UCSD-AML1 (cell line): ENCODE results near the gene MYH11.
"Not testable (repeated sequence)": the region's sequence is repeated elsewhere in the genome, so short reads cannot be mapped to it uniquely, and the experiment has no call there.

Source experiments
- DNase-seq: peaks from one replicate; lab custom pipeline; 2025; ENCODE audit not compliant: unreplicated experiment; lab: John Stamatoyannopoulos, UW

MYH11 gene

DNA sequence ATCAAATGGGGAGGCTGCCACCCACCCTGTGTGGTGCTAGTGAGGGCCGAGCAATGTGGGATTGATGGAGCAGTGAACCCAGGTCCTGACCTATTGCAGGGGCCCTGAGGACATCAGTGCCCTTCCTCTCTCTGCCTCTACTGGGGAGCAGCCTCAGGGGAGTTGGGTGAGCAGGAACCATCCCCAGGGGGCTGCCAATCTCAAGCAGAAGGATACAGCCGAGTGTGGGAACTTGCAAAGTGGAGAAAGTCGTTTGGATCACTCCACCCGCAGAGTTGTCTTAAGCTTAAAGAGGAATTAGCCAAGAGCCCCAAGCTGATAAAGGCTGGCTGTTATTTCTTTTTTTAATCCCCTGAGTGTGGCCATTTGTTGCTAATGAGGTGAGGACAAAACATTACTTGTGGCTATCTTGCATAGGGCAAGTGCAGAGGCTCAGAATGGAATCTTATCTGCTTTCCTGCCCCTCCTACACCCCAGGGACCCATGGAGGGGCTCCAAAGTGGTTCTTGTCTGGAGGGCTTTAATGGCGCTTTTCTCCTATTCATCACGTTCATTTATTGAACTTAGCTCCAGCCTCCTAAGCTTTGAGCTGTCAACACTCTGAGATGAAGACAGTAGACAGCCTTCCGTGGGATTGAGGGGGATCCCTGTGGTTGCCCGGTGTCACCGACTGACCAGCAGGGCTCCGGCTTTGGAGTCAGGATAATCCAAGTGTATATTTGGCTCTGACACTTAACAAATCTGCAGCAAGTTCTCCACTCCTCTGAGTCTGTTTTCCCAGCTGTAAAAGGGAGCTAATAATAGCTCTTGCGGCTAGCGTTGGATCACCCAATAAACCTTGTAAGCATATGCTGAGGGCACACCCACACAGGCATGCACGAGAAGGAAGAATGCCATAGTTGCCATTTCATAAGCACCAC, 45.1 kb downstream of the MYH11 start:
- peak; percentile 22 for DNase-seq

DNA sequence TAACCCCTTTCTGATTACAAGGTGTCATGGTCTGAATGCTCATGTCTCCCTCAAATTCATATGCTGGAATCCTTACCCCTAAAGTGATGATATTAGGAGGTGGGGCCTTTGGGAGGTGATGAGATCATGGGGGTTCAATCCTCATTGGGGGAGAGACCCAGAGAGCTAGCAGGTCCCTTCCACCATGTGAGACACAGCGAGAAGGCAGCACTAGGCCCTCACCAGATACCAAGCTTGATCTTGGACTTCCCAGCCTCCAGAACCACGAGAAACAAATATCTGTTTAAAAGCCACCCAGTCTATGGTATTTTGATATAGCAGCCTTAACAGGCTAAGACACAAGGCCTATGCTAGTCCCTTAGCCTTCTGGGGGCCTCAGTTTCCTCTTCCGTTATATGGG, 45.9 kb downstream of the MYH11 start:
- DNase-seq: no peak

DNA sequence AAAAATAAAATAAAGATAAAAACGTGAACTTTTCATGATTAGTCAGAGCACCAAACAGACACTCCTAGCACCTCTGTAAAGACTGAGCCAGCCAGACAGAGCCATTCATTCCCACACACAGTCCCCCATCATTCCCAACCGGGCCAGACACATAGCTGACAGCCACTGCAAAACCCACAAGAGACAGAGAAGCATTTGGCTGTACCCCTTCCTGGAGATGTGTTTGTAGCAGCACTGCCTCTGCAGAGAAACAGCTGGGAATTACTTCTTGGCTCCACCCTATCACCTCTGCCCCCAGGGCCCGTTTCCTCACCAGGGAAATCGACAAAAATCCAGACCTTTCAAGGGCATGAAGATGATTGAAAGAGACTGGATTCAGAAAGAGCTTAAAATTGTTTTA, 46.4 kb downstream of the MYH11 start:
- DNase-seq: no peak

DNA sequence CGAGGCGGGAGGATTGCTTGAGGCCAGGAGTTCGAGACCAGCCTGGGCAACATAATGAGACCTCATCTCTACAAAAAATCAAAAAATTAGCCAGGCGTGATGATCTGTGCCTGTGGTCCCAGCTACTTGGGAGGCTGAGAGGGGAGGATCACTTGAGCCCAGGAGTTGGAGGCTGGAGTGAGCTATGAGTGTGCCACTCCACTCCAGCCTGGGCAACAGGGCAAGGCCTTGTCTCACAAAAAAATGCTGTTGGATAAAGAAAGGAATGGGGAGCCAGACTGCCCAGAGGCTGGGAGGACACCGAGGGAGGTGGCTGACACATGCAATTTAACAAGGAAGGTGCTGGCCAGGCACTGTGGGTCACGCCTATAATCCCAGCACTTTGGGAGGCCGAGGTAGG, 47.5 kb downstream of the MYH11 start:
- DNase-seq: not testable (repeated sequence)

DNA sequence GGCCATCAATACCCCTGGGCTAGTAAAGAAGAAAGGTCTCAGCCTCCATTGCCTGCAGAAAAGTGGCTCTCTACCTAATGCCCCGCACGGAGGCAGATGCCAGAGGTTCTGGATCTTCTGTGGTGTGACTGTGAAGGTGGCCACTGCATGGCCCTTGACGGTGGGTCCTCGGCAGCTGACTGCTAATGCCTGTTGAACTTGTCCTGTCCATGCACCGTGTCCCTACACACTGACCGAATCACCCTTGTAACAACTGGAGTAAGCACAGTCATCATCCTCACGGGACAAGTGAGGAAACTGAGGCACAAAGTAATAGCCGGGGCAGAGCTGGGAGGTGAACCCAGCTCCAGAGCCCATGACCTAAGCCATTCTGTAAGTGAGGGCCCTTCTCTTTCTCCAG, 48.8 kb downstream of the MYH11 start:
- no peak for DNase-seq

DNA sequence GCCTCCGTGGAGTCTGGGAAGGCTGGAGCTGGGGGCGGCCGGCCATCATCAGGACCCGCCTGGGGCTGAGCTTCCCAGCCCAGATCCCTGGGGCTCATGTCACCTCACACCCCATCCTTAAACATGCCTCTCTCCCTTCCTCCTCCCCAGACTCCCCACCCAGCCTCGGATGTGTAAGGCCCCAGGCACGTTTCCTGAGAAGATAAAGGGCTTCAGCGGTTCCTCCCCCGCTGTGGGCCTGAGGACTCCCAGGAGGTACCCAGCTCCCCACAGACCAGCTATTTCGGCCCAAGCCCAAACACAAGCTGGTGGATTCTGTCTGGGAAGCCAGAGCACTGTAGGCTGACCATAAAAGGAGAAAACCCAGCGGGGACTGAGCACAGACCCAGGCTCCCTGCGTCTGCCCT, 49.2 kb downstream of the MYH11 start:
- DNase-seq: peak; percentile 33

DNA sequence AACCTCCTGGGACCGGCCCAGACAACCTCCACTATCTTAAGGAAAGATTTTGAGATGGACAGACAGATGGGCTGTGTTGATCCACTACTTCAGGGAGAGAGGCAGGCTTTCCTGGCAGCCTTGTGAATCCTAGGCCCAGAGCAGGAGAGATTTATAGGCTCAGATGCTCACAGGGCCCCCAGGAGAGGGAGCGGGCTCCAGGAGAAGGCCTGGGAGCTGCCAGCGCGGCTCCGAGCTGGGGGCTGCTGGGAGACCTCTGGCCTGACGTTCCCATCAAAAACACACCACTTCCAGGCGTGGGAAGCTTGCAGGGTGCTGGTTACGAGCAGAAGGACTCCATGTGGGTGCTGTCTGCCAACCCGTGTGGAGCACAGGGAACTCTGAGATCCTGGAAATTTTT, 53.2 kb downstream of the MYH11 start:
- DNase-seq: no peak

DNA sequence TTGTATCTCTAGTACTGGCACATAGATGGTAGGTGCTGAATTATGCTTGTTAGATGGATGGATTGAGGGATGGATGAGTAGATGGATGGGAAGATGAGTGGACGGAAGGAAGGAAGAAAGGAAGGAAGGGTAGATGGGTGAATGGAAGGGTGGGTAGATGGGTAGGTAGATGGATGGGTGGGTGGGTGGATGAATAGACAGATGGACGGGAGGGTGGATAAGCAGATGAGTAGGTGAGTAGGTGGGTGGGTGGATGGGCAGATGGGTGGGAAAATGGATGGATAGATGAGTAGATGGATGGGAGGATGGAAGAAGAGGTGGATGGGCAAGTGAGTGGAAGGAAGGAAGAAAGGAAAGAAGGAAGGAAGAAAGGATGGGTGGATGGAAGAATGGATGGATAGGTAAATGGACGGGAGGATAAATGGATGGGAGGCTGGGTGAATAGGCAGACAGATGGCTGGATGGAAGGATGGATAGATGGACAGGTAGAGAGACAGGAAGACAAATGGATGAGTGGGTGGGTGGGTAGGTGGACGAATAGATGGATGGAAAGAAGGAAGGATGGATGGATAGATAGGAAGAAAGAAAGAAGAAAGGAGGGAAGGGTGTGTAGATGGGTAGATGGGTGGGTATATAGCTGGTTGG, 56.9 kb downstream of the MYH11 start:
- DNase-seq: no peak

DNA sequence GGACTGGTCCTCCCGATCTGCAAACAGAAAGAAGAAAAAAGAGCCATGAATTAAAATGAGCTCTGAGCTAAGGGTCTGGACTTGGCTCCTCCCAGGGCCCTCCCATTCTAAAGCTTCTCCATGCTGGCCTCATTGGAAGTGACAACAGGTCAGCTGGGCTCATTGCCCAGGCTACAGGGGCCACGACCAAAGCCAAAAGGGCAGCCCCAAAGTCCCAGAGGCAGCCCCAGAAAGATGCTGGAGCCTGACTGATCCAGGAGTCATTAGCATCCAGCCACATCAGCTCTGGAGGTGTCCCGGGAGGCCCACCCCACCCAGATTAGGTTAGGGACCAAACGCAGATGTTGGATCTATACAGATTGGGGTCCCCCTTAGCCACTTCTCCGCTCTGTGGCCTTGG, 58.2 kb downstream of the MYH11 start:
- DNase-seq: no peak

DNA sequence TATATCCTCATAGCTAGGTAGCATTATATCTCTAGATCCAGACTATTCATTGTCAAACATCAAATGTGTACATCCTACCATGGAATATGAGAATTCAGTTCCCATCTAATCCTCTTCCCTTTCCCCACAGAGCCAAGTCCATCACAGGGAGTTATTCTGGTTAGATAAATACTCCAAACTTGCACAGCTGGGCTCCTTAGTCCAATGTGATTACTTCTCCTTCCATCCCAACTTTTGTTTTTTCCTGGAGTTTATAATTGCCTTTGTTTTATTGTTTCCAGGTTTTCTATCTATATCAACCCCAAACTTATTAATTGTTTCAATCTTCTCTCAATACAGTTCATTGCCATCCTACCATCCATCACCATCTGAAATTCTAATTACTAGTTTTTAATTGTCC, 59.9 kb downstream of the MYH11 start:
- no peak for DNase-seq

DNA sequence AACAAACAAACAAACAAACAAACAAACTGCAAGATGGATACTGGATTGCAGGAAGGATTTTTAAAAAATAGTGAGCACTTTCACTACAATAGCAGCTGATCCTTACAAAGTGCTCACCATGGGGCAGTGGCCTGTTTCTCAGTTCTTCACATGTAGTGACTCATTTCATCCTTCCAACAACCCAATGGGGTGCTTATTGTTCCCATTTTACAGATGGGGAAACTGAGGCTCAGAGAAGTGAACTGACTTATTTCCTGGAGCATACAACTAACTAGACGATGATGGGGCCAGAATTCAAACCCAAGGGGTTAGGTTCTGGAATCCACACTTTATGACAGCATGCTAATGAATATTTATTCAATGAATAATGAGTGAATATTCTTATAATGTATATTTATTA, 61.2 kb downstream of the MYH11 start:
- DNase-seq: no peak

DNA sequence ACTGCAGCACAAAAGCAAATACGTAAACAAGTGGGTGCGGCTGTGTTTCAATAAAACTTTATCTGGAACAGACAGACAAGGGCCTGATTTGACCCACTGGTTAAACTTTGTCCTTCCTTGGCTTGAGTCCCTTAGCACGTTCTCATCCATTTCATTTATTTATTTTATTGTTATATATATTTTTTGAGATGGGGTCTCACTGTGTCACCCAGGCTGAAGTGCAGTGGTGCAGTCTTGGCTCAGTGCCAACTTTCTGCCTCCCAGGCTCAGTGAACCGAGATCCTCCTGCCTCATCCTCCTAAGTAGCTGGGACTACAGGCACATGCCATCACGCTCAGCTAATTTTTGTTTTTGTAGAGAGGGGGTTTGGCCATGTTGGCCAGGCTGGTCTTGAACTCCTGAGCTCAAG, 64.3 kb downstream of the MYH11 start:
- DNase-seq: no peak

DNA sequence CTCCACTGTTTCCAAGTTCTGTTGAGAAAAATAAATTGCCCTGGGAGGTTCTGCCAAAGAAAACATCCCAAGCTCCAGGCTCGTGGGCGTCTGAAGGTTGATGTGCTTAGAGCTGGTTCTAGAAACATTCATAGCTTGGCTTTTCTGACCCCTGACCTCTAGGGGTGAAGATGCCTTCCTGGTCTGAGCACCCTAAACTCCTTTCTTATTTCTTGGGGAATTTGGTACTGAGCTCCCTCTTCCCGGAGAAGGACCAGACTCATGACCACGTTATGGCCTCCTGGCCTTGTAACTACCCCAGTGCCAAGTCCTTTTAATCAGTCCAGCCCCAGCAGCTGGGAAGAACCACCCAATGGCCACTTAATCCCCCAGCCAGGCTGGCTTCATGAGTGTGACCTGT, 66.4 kb downstream of the MYH11 start:
- DNase-seq: no peak

DNA sequence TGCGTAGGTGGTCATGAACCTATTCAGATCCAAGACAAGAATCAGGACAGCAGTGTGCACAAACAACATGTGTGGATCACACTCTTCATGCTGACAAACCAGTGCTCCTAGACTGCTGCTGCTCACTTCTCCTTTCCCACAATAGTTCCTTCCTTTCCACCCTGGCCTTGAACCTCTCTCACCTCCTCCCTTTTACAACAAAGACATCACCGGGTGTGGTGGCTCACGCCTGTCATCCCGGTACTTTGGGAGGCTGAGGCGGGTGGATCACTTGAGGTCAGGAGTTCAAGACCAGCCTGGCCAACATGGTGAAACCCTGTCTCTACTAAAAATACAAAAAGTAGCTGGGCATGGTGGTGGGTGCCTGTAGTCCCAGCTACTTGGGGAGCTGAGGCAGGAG, 67.0 kb downstream of the MYH11 start:
- DNase-seq: not testable (repeated sequence)

DNA sequence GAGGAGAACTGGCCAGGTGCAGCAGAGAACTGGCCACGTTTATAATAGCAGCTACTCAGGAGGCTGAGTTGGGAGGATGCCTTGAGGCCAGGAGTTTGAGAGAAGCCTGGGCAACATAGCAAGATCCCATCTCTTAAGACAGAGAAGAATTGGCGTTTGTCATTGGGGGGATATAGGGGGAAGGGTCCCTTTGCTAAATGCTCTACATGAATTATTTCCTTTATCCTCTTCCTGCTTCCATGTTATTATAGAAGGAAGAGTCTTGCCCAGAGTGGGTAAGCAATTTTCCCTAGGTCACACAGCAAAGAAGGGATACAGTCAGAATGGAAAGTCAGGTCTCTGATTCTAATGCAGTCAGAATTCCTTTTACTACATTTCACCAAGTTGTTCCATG, 68.0 kb downstream of the MYH11 start:
- DNase-seq: no peak

DNA sequence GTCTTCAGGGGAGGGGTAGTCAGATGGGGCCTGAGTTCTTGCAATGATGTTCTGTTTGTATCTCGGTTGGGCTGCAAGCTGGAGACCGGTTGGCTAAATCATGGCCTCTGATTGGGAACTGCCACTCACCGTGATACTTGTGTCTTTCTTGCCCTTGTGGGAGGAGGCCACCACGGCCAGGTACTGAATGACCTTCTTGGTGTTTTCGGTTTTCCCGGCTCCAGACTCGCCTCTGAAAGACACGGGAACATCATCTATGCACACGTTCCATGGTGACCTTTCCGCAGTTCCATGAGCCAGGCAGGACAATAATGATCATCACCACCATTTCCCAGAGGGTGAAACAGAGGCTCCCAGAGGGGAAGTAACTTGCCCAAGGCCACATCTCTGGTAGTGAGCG, 70.3 kb downstream of the MYH11 start:
- no peak for DNase-seq

DNA sequence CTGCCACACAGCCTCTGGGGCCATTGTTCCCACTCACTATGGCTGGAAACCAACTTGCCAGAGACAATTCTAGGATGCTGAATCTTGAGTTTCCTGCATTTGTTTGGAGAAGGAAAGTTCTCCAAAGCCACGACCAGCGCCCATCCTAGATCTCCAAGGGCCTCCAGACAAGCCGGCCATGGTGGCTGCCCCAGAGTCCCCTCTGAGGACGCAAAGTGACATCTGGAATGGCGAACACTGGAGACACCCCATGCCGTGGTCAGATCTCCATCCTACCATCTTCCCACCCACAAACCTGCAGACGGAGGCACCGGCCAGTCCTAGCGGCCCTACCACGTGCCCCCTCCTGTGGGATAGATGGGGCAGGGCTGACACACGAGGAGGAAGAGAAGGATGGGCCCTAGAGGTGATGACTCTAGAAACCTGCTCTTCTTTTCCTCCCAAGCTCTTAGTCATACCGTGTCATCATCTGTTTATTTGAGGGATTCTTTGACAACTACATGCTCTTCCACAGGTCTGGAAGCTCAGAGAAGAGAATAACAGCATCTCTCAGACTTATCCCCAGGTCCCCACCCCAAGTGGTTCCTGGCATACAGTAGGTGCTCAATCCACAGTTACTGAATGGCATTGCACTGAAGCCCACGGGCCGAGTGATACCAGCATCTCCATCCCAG, 71.3 kb downstream of the MYH11 start:
- no peak for DNase-seq

DNA sequence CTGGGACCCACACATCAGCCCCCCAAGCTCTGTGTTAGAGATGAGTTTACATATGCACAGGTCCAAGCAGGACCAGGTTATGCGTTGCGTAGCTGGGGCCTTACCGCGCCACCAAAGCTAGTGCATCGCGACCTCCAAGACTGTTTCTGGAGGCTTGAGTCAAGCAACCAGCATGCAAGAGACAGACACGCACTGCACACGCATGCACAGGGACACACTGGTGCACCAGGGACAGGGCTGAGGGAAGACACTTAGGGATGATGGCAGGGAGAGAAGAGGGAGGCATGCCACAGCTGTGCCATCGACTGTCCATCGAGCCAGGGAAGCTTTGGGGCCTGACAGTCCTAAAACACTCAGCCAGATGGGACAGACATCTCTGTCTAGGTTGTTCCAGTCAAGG, 72.8 kb downstream of the MYH11 start:
- no peak for DNase-seq

DNA sequence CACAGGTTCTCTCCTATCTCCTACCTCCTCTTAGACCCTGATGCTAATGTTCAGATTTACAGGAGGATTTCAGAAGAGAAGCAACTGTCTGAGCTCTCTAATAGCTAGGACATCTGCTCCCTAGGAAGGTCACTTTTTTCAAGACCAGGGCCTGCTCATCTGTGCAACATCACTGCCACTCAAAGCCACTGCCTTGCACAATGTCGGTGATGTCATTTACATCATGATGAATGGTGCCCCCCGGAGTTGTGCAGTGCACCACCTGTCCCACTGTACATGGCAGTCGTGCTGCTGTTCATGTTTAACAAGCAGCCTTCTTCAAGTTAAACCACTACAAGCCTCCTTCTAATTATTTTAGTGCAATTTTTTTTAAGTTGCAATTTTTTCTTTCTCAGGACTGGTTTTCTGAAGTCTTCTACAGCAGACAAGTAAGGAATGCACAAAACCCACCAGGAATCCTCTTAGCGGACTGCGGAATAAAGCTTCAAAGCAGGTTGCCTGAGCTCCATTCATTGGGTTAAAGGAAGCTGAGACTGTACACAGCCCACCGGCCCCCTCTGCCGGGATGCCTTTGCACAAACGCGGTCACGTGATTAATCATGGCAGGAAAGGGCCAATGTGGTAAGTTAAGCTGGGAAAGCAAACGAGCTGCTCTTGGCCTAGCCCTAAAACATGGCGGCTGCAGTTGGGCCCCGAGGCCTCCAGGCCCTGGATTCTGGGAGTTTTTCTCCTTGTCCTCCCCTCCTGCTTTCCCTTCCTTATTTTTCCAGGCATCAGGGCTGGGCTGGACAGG, 74.1 kb downstream of the MYH11 start:
- DNase-seq: peak; percentile 15

DNA sequence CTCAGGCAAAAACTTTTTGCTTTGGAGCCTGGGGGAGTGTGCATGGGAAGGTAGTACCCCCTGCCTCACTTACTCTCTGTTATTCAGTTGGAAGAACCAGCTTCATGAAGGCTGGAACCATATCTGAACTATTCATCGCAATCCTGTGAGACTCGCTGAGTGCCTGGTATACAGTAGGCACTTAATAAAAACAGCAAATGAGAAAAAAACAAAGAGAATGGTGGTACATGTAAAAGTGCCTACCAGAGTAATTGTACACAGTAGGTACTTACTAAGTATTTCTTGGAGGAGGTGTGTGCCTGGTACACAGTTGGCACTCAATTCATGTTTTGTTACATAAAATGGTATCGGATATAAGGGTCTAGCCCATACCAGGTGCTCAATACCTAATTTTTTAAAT, 75.2 kb downstream of the MYH11 start:
- no peak for DNase-seq

DNA sequence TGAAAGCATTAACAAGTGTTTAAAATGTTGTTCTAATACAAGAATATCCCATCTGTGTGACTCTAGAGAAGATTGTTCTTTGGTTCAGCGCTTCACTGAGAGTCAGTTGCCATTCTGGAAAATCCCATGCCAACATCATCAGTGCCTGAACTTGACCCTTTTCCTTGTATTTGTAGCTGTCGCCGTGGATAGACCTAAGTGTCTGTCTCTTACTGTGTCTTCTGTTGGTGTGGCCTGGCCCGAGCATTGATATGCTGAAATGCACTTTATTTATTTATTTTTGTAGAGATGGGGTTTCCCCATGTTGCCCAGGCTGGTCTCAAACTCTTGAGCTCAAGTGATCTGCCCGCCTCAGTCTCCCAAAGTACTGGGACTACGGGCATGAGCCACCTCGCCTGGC, 76.0 kb downstream of the MYH11 start:
- DNase-seq: no peak
